Mucosa of descending colon (tissue), 3 donors: ENCODE measurements around the gene ARID1A. TPM values are rescaled to one million over a fixed set of nuclear protein-coding genes. Genes with fewer than 3 reads are reported as not detected.

Experiments used
- ATAC-seq: fragments of 200-7000 bp; cut with Tn5 transposase; one replicate; pipeline ENCODE4 v1.9.1; 2020; ENCODE audit warnings: mild to moderate bottlenecking, moderate library complexity
- DNase-seq, 3 donors: peaks; one replicate each; pipeline ENCODE4 v3.0.0-alpha.2; 2020
- H3K36me3 ChIP-seq: fragments of 200-600 bp; one replicate; pipeline ENCODE4 v1.8.0; 2021; ENCODE audit warnings: low read depth, mild to moderate bottlenecking
- H3K4me1 ChIP-seq: fragments of 200-600 bp; one replicate; pipeline ENCODE4 v1.8.0; 2021; ENCODE audit warnings: low read depth, mild to moderate bottlenecking
- H3K4me3 ChIP-seq: fragments of 200-600 bp; one replicate; pipeline ENCODE4 v1.8.0; 2021; ENCODE audit warnings: mild to moderate bottlenecking
- H3K9me3 ChIP-seq: fragments of 200-600 bp; one replicate; pipeline ENCODE4 v1.8.0; 2021; ENCODE audit warnings: mild to moderate bottlenecking
- CTCF ChIP-seq: fragments of 200-600 bp; IDR thresholded peaks from one replicate; pipeline ENCODE4 v1.8.0; 2022; ENCODE audit warnings: antibody characterized with exemption, mild to moderate bottlenecking
- intact Hi-C, 2 donors: fragments of 100-400 bp; cut with DNase I in 1 of 2; cut with micrococcal nuclease in 1 of 2; formaldehyde crosslinking; loops; one replicate each; pipeline versions ENCODE4 v1.11.0 to v1.11.1; 2022; cut with DNase I, micrococcal nuclease
- total RNA-seq, 3 donors: library from RNA; stranded (reverse); fragmentation: NEBNext Ultra II Directional in 2 of 3; extraction: Animal tissue kit (Norgen Biotek cat#: 25700) in 2 of 3; gene quantifications; one replicate each; pipeline versions ENCODE4 v1.2.1 to v1.2.4, GENCODE V29; 2021 to 2023
- donor health status: DM: no; HTN: no; CAD: no; lungs with moderate emphysema.
- donor health status: DM: no; HTN: no; CAD: no.
- donor health status: DM: no; HTN: yes; CAD: no.

The ARID1A gene
- total RNA-seq, 3 donors from 2014 or later, result 59.9 to 81.2 (median 65.4) TPM

GRCh38 chr1:26696119-26696653, 371 bp downstream of the ARID1A start:
- ATAC-seq (no peak), DNase-seq (peak; percentile 37 to 65 (median 62))
- H3K4me1 ChIP-seq, result peaks cover 52% of the 10 kb centered on the region
- peak overlapping the region; percentile 94 for H3K4me3 ChIP-seq
- TF ChIP-seq CTCF, result no peak
- intact Hi-C loops, result loop anchor here in 1 of 2 donors (10.0 kb wide), 1 partner anchor 89 kb away; the partner anchor contains the start of gene PIGV
- H3K36me3 ChIP-seq, result peaks cover 8% of the 10 kb centered on the region
- H3K9me3 ChIP-seq, result no peaks in the 10 kb centered on the region

DNA sequence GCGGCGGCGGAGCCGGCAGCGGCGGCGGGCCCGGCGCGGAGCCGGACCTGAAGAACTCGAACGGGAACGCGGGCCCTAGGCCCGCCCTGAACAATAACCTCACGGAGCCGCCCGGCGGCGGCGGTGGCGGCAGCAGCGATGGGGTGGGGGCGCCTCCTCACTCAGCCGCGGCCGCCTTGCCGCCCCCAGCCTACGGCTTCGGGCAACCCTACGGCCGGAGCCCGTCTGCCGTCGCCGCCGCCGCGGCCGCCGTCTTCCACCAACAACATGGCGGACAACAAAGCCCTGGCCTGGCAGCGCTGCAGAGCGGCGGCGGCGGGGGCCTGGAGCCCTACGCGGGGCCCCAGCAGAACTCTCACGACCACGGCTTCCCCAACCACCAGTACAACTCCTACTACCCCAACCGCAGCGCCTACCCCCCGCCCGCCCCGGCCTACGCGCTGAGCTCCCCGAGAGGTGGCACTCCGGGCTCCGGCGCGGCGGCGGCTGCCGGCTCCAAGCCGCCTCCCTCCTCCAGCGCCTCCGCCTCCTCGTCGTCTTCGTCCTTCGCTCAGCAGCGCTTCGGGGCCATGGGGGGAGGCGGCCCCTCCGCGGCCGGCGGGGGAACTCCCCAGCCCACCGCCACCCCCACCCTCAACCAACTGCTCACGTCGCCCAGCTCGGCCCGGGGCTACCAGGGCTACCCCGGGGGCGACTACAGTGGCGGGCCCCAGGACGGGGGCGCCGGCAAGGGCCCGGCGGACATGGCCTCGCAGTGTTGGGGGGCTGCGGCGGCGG, 1.0 kb downstream of the ARID1A start:
- DNase-seq (peak; percentile 46 to 78 (median 71)), ATAC-seq (peak; percentile 0)
- TF ChIP-seq CTCF, result no peak
- Histone ChIP-seq H3K4me1 (peaks cover 53% of the 10 kb centered on the region), H3K36me3 (peaks cover 8% of the 10 kb centered on the region), H3K4me3 (peak overlapping the region; percentile 94), H3K9me3 (no peaks in the 10 kb centered on the region)
- intact Hi-C loops, result loop anchor here in 1 of 2 donors (10.0 kb wide), 1 partner anchor 88 kb away; the partner anchor contains the start of gene PIGV

DNA sequence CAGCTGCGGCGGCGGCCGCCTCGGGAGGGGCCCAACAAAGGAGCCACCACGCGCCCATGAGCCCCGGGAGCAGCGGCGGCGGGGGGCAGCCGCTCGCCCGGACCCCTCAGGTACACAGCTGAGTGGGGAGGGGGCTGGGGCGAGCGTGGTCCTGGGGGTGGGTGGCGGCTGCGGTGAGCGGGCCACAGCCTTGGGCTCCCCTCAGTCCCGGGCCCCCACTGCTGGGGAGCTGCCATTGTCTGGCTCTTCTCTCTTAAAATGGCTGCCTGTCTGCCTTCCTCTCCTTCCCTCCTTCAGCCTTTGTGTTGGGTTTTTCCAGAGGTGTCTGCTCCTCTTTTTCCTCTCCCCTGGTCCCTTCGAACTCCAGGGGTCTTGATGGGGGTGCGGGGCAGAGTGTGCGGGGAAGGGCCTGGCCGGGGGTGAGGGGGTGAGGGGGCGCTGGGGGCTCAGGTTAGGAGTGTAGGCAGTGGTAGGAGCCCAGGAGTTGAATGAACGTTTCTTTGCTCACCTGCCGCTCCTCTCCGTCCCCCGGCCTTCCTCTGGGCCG, 1.7 kb downstream of the ARID1A start:
- no peak for ATAC-seq
- Histone ChIP-seq H3K9me3 (no peaks in the 10 kb centered on the region), H3K4me3 (peak overlapping the region; percentile 94), H3K36me3 (peaks cover 8% of the 10 kb centered on the region), H3K4me1 (peaks cover 54% of the 10 kb centered on the region)
- intact Hi-C loops, result loop anchor here in 1 of 2 donors (10.0 kb wide), 1 partner anchor 87 kb away; the partner anchor contains the start of gene PIGV
- DNase-seq, result no peak
- TF ChIP-seq CTCF, result no peak

- Histone ChIP-seq H3K4me1 (peaks cover 61% of the 10 kb centered on the region), H3K9me3 (no peaks in the 10 kb centered on the region), H3K36me3 (peaks cover 8% of the 10 kb centered on the region), H3K4me3 (peak overlapping the region; percentile 94)
- intact Hi-C loops, result loop anchor here in 1 of 2 donors (10.0 kb wide), 1 partner anchor 87 kb away; the partner anchor contains the start of gene PIGV
- DNase-seq, result peak; percentile 67 to 72 (median 69)
- TF ChIP-seq CTCF, result peak; percentile 10
- ATAC-seq, result peak; percentile 63
Measured at GRCh38 chr1:26697978-26698849, 2.4 kb downstream of the ARID1A start.

- no peak for TF ChIP-seq CTCF
- intact Hi-C loops, result no loop called here
- H3K4me3 ChIP-seq, result no peak overlapping the region
Measured at GRCh38 chr1:26700711-26701110, 4.9 kb downstream of the ARID1A start.

More at GRCh38 chr1:26700711-26701110, 4.9 kb downstream of the ARID1A start:
- H3K36me3 ChIP-seq, result peaks cover 5% of the 10 kb centered on the region
- peaks cover 69% of the 10 kb centered on the region for H3K4me1 ChIP-seq
- ATAC-seq, result no peak
- no peak for DNase-seq
- H3K9me3 ChIP-seq, result no peaks in the 10 kb centered on the region
